ENCODE data around the gene EDC4.
A peak's percentile ranks its signal among the peaks of the same experiment; 100 is the strongest.

Gene EDC4

DNA sequence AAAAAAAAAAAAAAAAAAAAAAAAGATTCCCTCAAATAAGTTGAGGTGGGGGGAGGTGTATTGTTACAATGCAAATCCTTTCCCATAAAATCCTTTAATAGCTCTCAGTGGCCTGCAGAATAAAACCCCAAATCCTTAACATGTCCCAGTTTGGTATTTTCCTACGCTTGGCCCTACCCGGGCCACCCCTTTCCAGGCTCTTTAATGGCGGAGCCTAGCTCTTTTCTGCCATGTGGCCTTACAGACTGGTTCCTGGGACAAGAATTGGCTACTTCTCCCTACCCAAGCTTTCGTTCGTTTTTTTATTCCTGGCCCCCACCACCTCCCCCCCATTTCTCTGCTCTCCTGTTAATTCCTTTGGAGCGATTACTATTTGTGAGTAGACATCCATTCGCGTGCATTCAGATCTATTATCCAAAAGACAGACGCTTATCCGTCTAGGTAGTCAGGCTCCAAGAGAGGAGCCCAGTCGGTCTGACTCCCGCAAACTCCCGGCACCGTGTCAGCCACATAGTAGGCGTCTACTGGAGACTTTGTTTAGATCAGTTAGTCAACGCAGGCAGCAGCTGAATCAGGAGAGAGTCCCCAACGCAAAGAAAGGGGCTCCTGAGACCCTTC, 31.5 kb upstream of the EDC4 start:
- peaks cover 11% of the 10 kb centered on the region for H3K4me1 ChIP-seq (ENCODE audit: insufficient read depth, poor library complexity, severe bottlenecking)
- no peak for ATAC-seq (ENCODE audit: low read depth)
- H3K27me3 ChIP-seq (ENCODE audit: insufficient read depth, poor library complexity, severe bottlenecking): no peaks in the 10 kb centered on the region
- peak overlapping the region; percentile 74 for H3K27ac ChIP-seq (ENCODE audit: poor library complexity, severe bottlenecking)
- H3K36me3 ChIP-seq (ENCODE audit: low read depth): peaks cover 9% of the 10 kb centered on the region
- peak overlapping the region; percentile 99 for H3K4me3 ChIP-seq (ENCODE audit: severe bottlenecking)
- H3K9me3 ChIP-seq (ENCODE audit: severe bottlenecking): no peaks in the 10 kb centered on the region
- DNase-seq (ENCODE audit: low spot score): no peak
- TF ChIP-seq, protein P1, sequence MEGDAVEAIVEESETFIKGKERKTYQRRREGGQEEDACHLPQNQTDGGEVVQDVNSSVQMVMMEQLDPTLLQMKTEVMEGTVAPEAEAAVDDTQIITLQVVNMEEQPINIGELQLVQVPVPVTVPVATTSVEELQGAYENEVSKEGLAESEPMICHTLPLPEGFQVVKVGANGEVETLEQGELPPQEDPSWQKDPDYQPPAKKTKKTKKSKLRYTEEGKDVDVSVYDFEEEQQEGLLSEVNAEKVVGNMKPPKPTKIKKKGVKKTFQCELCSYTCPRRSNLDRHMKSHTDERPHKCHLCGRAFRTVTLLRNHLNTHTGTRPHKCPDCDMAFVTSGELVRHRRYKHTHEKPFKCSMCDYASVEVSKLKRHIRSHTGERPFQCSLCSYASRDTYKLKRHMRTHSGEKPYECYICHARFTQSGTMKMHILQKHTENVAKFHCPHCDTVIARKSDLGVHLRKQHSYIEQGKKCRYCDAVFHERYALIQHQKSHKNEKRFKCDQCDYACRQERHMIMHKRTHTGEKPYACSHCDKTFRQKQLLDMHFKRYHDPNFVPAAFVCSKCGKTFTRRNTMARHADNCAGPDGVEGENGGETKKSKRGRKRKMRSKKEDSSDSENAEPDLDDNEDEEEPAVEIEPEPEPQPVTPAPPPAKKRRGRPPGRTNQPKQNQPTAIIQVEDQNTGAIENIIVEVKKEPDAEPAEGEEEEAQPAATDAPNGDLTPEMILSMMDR (IDR thresholded peaks at IDR 0.05; ENCODE audit: poor library complexity, severe bottlenecking): no peak

DNA sequence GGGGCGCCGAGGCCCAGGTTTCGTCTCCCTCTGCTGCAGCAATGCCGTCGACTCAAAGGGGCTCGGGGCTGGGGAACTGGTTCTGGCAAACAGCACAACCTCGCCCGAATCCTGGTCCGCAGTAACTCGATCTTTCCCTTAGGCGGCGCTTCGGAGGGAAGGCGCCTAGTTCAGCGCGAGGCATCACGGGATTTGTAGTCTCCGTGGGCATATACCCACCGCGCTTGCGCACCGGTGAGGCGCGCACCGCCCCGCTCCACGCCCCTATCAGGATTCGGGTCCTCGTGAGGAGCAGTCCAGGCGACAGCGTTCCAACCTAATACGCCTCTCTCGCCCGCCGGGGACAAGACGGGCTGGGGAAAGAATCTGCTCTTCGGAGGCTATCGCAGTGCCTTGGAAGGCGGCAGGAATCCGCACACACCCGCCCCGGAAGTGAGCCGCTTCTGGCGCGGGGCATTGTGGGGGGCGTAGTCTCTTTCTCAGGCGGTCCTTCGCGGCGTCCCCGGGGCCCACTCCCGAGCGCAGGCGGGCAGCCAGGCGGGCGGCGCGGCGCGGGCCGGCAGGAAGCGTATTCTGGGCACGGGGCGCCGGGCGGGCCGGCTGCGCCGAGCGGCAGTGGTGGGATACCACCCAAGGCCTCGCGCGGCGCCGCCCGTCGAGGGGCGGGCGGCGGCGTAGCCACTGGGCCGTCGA, 30.9 kb upstream of the EDC4 start, which contains the start of gene THAP11:
Gene THAP11 (plus strand): TSS at position 505 of the 693 bp plus-strand sequence. CDS start 235 bp downstream, outside the sequence.
- Histone ChIP-seq H3K27ac (ENCODE audit: poor library complexity, severe bottlenecking) (peak within 1 kb of the TSS; percentile 74), H3K9me3 (ENCODE audit: severe bottlenecking) (no peaks in the 10 kb centered on the region)

DNA sequence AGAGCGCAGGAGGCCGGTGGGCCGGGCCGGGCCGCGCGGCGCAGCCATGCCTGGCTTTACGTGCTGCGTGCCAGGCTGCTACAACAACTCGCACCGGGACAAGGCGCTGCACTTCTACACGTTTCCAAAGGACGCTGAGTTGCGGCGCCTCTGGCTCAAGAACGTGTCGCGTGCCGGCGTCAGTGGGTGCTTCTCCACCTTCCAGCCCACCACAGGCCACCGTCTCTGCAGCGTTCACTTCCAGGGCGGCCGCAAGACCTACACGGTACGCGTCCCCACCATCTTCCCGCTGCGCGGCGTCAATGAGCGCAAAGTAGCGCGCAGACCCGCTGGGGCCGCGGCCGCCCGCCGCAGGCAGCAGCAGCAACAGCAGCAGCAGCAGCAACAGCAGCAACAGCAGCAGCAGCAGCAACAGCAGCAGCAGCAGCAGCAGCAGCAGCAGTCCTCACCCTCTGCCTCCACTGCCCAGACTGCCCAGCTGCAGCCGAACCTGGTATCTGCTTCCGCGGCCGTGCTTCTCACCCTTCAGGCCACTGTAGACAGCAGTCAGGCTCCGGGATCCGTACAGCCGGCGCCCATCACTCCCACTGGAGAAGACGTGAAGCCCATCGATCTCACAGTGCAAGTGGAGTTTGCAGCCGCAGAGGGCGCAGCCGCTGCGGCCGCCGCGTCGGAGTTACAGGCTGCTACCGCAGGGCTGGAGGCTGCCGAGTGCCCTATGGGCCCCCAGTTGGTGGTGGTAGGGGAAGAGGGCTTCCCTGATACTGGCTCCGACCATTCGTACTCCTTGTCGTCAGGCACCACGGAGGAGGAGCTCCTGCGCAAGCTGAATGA, 30.1 kb upstream of the EDC4 start:
- H3K36me3 ChIP-seq (ENCODE audit: low read depth): peaks cover 9% of the 10 kb centered on the region
- TF ChIP-seq, protein P1 (IDR thresholded peaks at IDR 0.05; ENCODE audit: poor library complexity, severe bottlenecking): no peak
- H3K27ac ChIP-seq (ENCODE audit: poor library complexity, severe bottlenecking): peak overlapping the region; percentile 74
- DNase-seq (ENCODE audit: low spot score) (peak; percentile 75), ATAC-seq (ENCODE audit: low read depth) (peak; percentile 5; the same call in 1 of the 3 replicates)
- H3K4me1 ChIP-seq (ENCODE audit: insufficient read depth, poor library complexity, severe bottlenecking): peaks cover 12% of the 10 kb centered on the region
- peak overlapping the region; percentile 99 for H3K4me3 ChIP-seq (ENCODE audit: severe bottlenecking)
- no peaks in the 10 kb centered on the region for H3K27me3 ChIP-seq (ENCODE audit: insufficient read depth, poor library complexity, severe bottlenecking)
- H3K9me3 ChIP-seq (ENCODE audit: severe bottlenecking): no peaks in the 10 kb centered on the region

More for the DNA sequence above, 30.9 kb upstream of the EDC4 start, which contains the start of gene THAP11:
- Histone ChIP-seq H3K36me3 (ENCODE audit: low read depth) (peaks cover 9% of the 10 kb centered on the region), H3K4me3 (ENCODE audit: severe bottlenecking) (peak within 1 kb of the TSS; percentile 99), H3K27me3 (ENCODE audit: insufficient read depth, poor library complexity, severe bottlenecking) (no peaks in the 10 kb centered on the region), H3K4me1 (ENCODE audit: insufficient read depth, poor library complexity, severe bottlenecking) (peaks cover 11% of the 10 kb centered on the region)
- DNase-seq (ENCODE audit: low spot score): peak; percentile 93
- ATAC-seq (ENCODE audit: low read depth): peak; percentile 46
- TF ChIP-seq, protein P1 (IDR thresholded peaks at IDR 0.05; ENCODE audit: poor library complexity, severe bottlenecking): peak; percentile 91

DNA sequence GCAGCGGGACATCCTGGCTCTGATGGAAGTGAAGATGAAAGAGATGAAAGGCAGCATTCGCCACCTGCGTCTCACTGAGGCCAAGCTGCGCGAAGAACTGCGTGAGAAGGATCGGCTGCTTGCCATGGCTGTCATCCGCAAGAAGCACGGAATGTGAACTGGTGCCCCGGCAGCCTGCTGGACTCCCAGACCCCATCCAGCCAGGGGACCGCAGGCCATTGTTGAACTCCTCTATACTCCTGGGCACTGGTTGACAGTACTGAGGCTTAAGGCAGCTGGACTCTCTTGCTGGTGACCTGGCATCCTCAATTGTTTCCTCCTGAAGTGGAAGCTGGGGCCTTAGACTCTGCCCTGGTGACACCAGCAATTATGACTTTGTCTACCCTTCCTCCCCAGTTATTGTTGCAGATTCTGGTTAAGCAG, 29.5 kb upstream of the EDC4 start:
- Histone ChIP-seq H3K4me3 (ENCODE audit: severe bottlenecking) (peak overlapping the region; percentile 99), H3K27me3 (ENCODE audit: insufficient read depth, poor library complexity, severe bottlenecking) (no peaks in the 10 kb centered on the region), H3K9me3 (ENCODE audit: severe bottlenecking) (no peaks in the 10 kb centered on the region), H3K4me1 (ENCODE audit: insufficient read depth, poor library complexity, severe bottlenecking) (peaks cover 18% of the 10 kb centered on the region), H3K27ac (ENCODE audit: poor library complexity, severe bottlenecking) (peak overlapping the region; percentile 74), H3K36me3 (ENCODE audit: low read depth) (peaks cover 9% of the 10 kb centered on the region)
- ATAC-seq (ENCODE audit: low read depth): no peak
- TF ChIP-seq, protein P1 (IDR thresholded peaks at IDR 0.05; ENCODE audit: poor library complexity, severe bottlenecking): no peak
- no peak for DNase-seq (ENCODE audit: low spot score)

All from RWPE2 (cell line).